ENCODE measurements around the gene SBSN. TPM values are rescaled to one million over a fixed set of nuclear protein-coding genes. Genes with fewer than 3 reads are reported as not detected.
"Not testable (repeated sequence)": the region's sequence is repeated elsewhere in the genome, so short reads cannot be mapped to it uniquely, and the experiment has no call there.

SBSN gene
- total RNA-seq, 2 donors from 2014 or later: not detected

DNA sequence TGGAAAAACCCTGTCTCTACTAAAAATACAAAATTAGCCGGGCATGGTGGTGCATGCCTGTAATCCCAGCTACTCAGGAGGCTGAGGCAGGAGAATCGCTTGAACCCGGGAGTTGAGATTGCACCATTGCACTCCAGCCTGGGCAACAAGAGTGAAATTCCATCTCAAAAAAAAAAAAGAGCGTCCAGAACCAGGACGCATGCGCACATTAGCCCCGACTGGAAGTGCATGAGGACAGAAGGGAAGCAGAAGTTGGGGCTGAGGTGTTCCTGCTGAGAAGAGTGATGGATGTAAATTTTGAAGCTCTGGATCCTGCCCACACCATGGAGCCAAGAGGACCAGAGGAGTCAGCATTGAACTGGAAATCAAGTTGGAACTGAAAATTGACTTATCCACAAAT lies 53.5 kb downstream of the SBSN start:
- not testable (repeated sequence) for DNase-seq (ENCODE audit: low spot score in 2 of 2); H3K9me3 Mint-ChIP-seq

DNA sequence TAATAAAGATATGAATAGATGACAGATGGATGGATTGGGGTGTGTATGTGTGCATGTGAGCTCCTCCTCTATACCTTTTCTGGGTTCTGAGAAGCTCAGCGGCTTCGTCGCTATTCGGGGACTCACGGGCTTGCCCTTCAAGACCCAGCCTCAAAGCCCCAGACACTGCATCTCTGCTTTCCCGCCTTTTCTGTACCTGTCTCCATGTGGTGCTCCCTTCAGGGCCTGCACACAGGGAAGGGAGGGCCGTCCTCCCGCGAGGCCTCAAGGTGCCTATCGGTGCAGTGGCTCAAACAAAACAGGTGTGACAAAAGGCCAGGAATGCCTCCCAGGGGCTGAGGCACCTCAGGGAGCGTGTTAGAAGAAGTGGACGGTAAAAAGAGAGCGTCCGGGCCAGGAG lies 54.0 kb downstream of the SBSN start:
- DNase-seq (ENCODE audit: low spot score in 2 of 2) (no peak), ATAC-seq (no peak)
- H3K36me3 Mint-ChIP-seq: no peaks in the 10 kb centered on the region
- no peak overlapping the region for H3K27ac Mint-ChIP-seq
- no peaks in the 10 kb centered on the region for H3K9me3 Mint-ChIP-seq

More for the DNA sequence above, 53.5 kb downstream of the SBSN start:
- H3K27ac Mint-ChIP-seq, ATAC-seq, H3K36me3 Mint-ChIP-seq: not testable (repeated sequence)

Other genes starting within 250 kb of the SBSN start
- gene HAMP, start 245.8 kb downstream of the SBSN start, total RNA-seq: 1 to 10 TPM in 1 of 2 donors, under 1 TPM in 1; 0.61 to 1.7 TPM
- 1 to 10 TPM in 1 of 2 donors, under 1 TPM in 1; 0.61 to 1.7 TPM for gene MAG, start 236.2 kb downstream of the SBSN start, total RNA-seq
- 10 to 100 TPM in 1 of 2 donors, 1 to 10 TPM in 1; 7.0 to 48.2 TPM for gene CD22, start 199.1 kb downstream of the SBSN start, total RNA-seq
- gene FFAR1, start 180.4 kb downstream of the SBSN start, total RNA-seq: 1 to 10 TPM in 1 of 2 donors, under 1 TPM in 1; 0.23 to 1.5 TPM
- 1 to 10 TPM; 1.4 to 5.1 TPM for gene FFAR3, start 169.9 kb downstream of the SBSN start, total RNA-seq
- gene GPR42, start 157.2 kb downstream of the SBSN start, total RNA-seq: 1 to 10 TPM in 1 of 2 donors, under 1 TPM in 1; 0.50 to 1.8 TPM
- gene FFAR2, start 80.1 kb downstream of the SBSN start, total RNA-seq: not detected
- not detected for gene KRTDAP, start 37.8 kb downstream of the SBSN start, total RNA-seq
- gene DMKN, start 14.7 kb downstream of the SBSN start, total RNA-seq: 1 to 10 TPM in 1 of 2 donors, under 1 TPM in 1; 0.46 to 3.6 TPM
- gene GAPDHS, start 5.1 kb upstream of the SBSN start, total RNA-seq: not detected
- 10 to 100 TPM; 44.1 to 69.1 TPM for gene TMEM147, start 17.3 kb upstream of the SBSN start, total RNA-seq
- not detected for gene ATP4A, start 35.3 kb upstream of the SBSN start, total RNA-seq
- not detected for gene PMIS2, start 57.9 kb upstream of the SBSN start, total RNA-seq
- 10 to 100 TPM; 44.2 to 44.5 TPM for gene HAUS5, start 84.4 kb upstream of the SBSN start, total RNA-seq
- 10 to 100 TPM; 69.3 to 79.0 TPM for gene RBM42, start 100.7 kb upstream of the SBSN start, total RNA-seq
- under 1 TPM; 0.62 to 0.77 TPM for gene ETV2, start 113.4 kb upstream of the SBSN start, total RNA-seq
- gene COX6B1, start 120.0 kb upstream of the SBSN start, total RNA-seq: 100 to 1,000 TPM; 445 to 472 TPM
- gene UPK1A, start 138.2 kb upstream of the SBSN start, total RNA-seq: 1 to 10 TPM in 1 of 2 donors, not detected in 1; 4.4 TPM
- 100 to 1,000 TPM; 181 to 198 TPM for gene ZBTB32, start 176.2 kb upstream of the SBSN start, total RNA-seq
- 100 to 1,000 TPM in 1 of 2 donors, 10 to 100 TPM in 1; 54.6 to 200 TPM for gene KMT2B, start 189.7 kb upstream of the SBSN start, total RNA-seq
- gene IGFLR1, start 214.1 kb upstream of the SBSN start, total RNA-seq: 100 to 1,000 TPM in 1 of 2 donors, 10 to 100 TPM in 1; 74.6 to 245 TPM
- gene U2AF1L4, start 217.1 kb upstream of the SBSN start, total RNA-seq: 10 to 100 TPM; 33.8 to 69.0 TPM
- gene PSENEN, start 217.3 kb upstream of the SBSN start, total RNA-seq: 10 to 100 TPM; 43.2 to 49.4 TPM
- 10 to 100 TPM; 11.2 to 25.0 TPM for gene LIN37, start 220.3 kb upstream of the SBSN start, total RNA-seq
- gene HSPB6, start 228.7 kb upstream of the SBSN start, total RNA-seq: under 1 TPM; 0.32 to 0.99 TPM
- gene PROSER3, start 229.9 kb upstream of the SBSN start, total RNA-seq: 10 to 100 TPM; 28.3 to 49.4 TPM
- gene ARHGAP33, start 247.3 kb upstream of the SBSN start, total RNA-seq: 100 to 1,000 TPM in 1 of 2 donors, 10 to 100 TPM in 1; 38.7 to 106 TPM